Keratinocyte (primary cell): ENCODE measurements around the gene CACNA1C. TPM values are rescaled to one million over a fixed set of nuclear protein-coding genes. Genes with fewer than 3 reads are reported as not detected.

ENCODE experiments used
- DNase-seq: peaks from one replicate; pipeline ENCODE4 v3.0.0-alpha.2; 2011; ENCODE audit warnings: low read depth, missing footprints, low spot score
- FAIRE-seq: peaks from 2 replicates; lab custom pipeline; 2011; peaks lifted over from hg19 to GRCh38; lab: Jason Lieb, UNC
- H2AFZ ChIP-seq: 2 replicates; pipeline ENCODE4 v1.6.0; 2012; ENCODE audit warnings: low read length, control low read depth, inconsistent platforms; ENCODE audit not compliant: control insufficient read depth
- H3K27ac ChIP-seq: 2 replicates; pipeline ENCODE4 v1.5.1; 2011; ENCODE audit warnings: low read length; ENCODE audit not compliant: control insufficient read depth, insufficient read depth
- H3K27me3 ChIP-seq: 3 replicates; pipeline ENCODE4 v1.6.0; 2011; ENCODE audit warnings: low read length; ENCODE audit not compliant: control insufficient read depth, insufficient read depth; ENCODE audit errors: extremely low read depth
- H3K36me3 ChIP-seq, 2 experiments: 2 replicates in 1 of 2; 3 replicates in 1 of 2; pipeline ENCODE4 v1.5.1; 2011; ENCODE audit warnings: low read length in 2 of 2, mild to moderate bottlenecking in 1 of 2; ENCODE audit not compliant: control insufficient read depth in 2 of 2, insufficient read depth in 2 of 2; ENCODE audit errors: extremely low read depth in 1 of 2
- H3K4me1 ChIP-seq: 3 replicates; pipeline ENCODE4 v1.5.1; 2011; ENCODE audit warnings: low read length; ENCODE audit not compliant: control insufficient read depth, insufficient read depth; ENCODE audit errors: extremely low read depth
- H3K4me2 ChIP-seq: 3 replicates; pipeline ENCODE4 v1.6.0; 2011; ENCODE audit warnings: low read depth, low read length; ENCODE audit not compliant: control insufficient read depth, insufficient read depth; ENCODE audit errors: extremely low read depth
- H3K4me3 ChIP-seq, 3 experiments: fragments of 200-600 bp in 1 of 3; sonication (generic) in 1 of 3; 2 replicates in 2 of 3; 3 replicates in 1 of 3; pipeline ENCODE4 v1.5.1; 2011 to 2016; ENCODE audit warnings: low read length in 3 of 3, mild to moderate bottlenecking in 3 of 3, control low read depth in 2 of 3, inconsistent platforms in 1 of 3, low read depth in 1 of 3, mixed read lengths in 1 of 3, mixed run types in 1 of 3, moderate library complexity in 1 of 3; ENCODE audit not compliant: control insufficient read depth in 2 of 3, insufficient read depth in 2 of 3; ENCODE audit errors: extremely low read depth in 1 of 3
- H3K79me2 ChIP-seq: 2 replicates; pipeline ENCODE4 v1.6.0; 2012; ENCODE audit warnings: low read length; ENCODE audit not compliant: control insufficient read depth, insufficient read depth
- H3K9ac ChIP-seq: 3 replicates; pipeline ENCODE4 v1.6.0; 2011; ENCODE audit warnings: low read length; ENCODE audit not compliant: control insufficient read depth, insufficient read depth; ENCODE audit errors: extremely low read depth
- H3K9me1 ChIP-seq: 3 replicates; pipeline ENCODE4 v1.6.0; 2011; ENCODE audit warnings: low read length; ENCODE audit not compliant: control insufficient read depth, insufficient read depth; ENCODE audit errors: extremely low read depth
- H3K9me3 ChIP-seq: 2 replicates; pipeline ENCODE4 v1.5.1; 2012; ENCODE audit warnings: low read depth, low read length; ENCODE audit not compliant: control insufficient read depth
- H4K20me1 ChIP-seq: 3 replicates; pipeline ENCODE4 v1.6.0; 2011; ENCODE audit warnings: low read length; ENCODE audit not compliant: control insufficient read depth, insufficient read depth; ENCODE audit errors: extremely low read depth
- CTCF ChIP-seq, 3 experiments: IDR thresholded peaks in 1 of 3; conservative IDR thresholded peaks in 1 of 3; optimal IDR thresholded peaks in 1 of 3; 2 replicates in 2 of 3; 3 replicates in 1 of 3; pipeline versions ENCODE3 to v1.5.1; 2011; ENCODE audit warnings: low read length in 3 of 3, mild to moderate bottlenecking in 3 of 3, moderate library complexity in 2 of 3, control low read depth in 1 of 3, inconsistent platforms in 1 of 3; ENCODE audit not compliant: insufficient read depth in 2 of 3; ENCODE audit errors: extremely low read depth in 1 of 3
- EZH2 ChIP-seq: IDR thresholded peaks from one replicate; pipeline ENCODE4 v1.6.1; 2012; ENCODE audit warnings: inconsistent platforms, mild to moderate bottlenecking, low read length, moderate library complexity
- dilution Hi-C: fragments of 300-500 bp; cut with MboI; formaldehyde crosslinking; loops from one replicate; pipeline ENCODE4 v1.7.0; 2020; ENCODE audit warnings: low sequenced_read_pairs; ENCODE audit not compliant: extremely low pct_ligation_motif_present
- polyA plus RNA-seq, 5 experiments: library from polyadenylated mRNA; depleted of rRNA in 3 of 5; stranded (reverse) in 3 of 5; stranded (forward) in 1 of 5; unstranded in 1 of 5; fragments of >200 nt; gene quantifications; 1 replicate in 1 of 5; 2 replicates in 3 of 5; 3 replicates in 1 of 5; pipeline versions ENCODE4 v1.2.1 to v1.2.3, GENCODE V29; 2011 to 2012; ENCODE audit warnings: missing spikeins in 2 of 5, low read depth in 1 of 5, low replicate concordance in 1 of 5

Gene CACNA1C
- polyA plus RNA-seq, 1 donor (not counting 4 experiments of a cell fraction or from before 2014, with no cell fraction given), result not detected

GRCh38 chr12:2640709-2641108 lies 587.9 kb downstream of the CACNA1C start:
- Histone ChIP-seq H3K4me1 (peaks cover 4% of the 10 kb centered on the region), H3K27me3 (peaks cover 7% of the 10 kb centered on the region), H3K9me1 (no peaks in the 10 kb centered on the region), H3K4me2 (no peak overlapping the region), H3K9me3 (no peaks in the 10 kb centered on the region), H3K79me2 (no peaks in the 10 kb centered on the region), H2AFZ (no peak overlapping the region), H3K36me3 (no peaks in the 10 kb centered on the region), H4K20me1 (no peaks in the 10 kb centered on the region), H3K4me3 (no peak overlapping the region), H3K9ac (no peak overlapping the region), H3K27ac (no peak overlapping the region)
- FAIRE-seq (peak; percentile 49), DNase-seq (peak; percentile 64)
- dilution Hi-C loops, result no loop called here
- TF ChIP-seq EZH2 (no peak), CTCF (optimal IDR thresholded peaks at IDR 0.05 in 1 of 3, IDR thresholded peaks at IDR 0.05 in 1 of 3, conservative IDR thresholded peaks at IDR 0.05 in 1 of 3; ENCODE audit: extremely low read depth in 1 of 3, insufficient read depth in 2 of 3, low read length in 3 of 3) (peak in 1 of 3 experiments; percentile 2)

GRCh38 chr12:2641207-2641606 lies 588.4 kb downstream of the CACNA1C start:
- no peak overlapping the region for H3K4me2 ChIP-seq
- H3K9me1 ChIP-seq, result no peaks in the 10 kb centered on the region
- H3K36me3 ChIP-seq, result no peaks in the 10 kb centered on the region
- dilution Hi-C loops, result no loop called here
- FAIRE-seq (no peak), DNase-seq (no peak)
- H3K27me3 ChIP-seq, result peaks cover 7% of the 10 kb centered on the region
- H3K9me3 ChIP-seq, result no peaks in the 10 kb centered on the region
- TF ChIP-seq EZH2, result no peak
- peak in 1 of 3 experiments; percentile 19 for TF ChIP-seq CTCF (optimal IDR thresholded peaks at IDR 0.05 in 1 of 3, IDR thresholded peaks at IDR 0.05 in 1 of 3, conservative IDR thresholded peaks at IDR 0.05 in 1 of 3; ENCODE audit: extremely low read depth in 1 of 3, insufficient read depth in 2 of 3, low read length in 3 of 3)
- H3K4me1 ChIP-seq, result peaks cover 4% of the 10 kb centered on the region
- no peaks in the 10 kb centered on the region for H3K79me2 ChIP-seq
- no peak overlapping the region for H2AFZ ChIP-seq
- H3K9ac ChIP-seq, result no peak overlapping the region
- no peak overlapping the region for H3K4me3 ChIP-seq
- H4K20me1 ChIP-seq, result no peaks in the 10 kb centered on the region
- H3K27ac ChIP-seq, result no peak overlapping the region
